ENCODE measurements around the gene ADCY1. TPM values are rescaled to one million over a fixed set of nuclear protein-coding genes. Genes with fewer than 3 reads are reported as not detected.

Gene ADCY1
- total RNA-seq, 1 experiment from 2014 or later: not detected

- no peak for DNase-seq (ENCODE audit: low spot score)
Measured at GRCh38 chr7:45576249-45576929, 2.2 kb downstream of the ADCY1 start.

GRCh38 chr7:45578022-45578421 lies 3.9 kb downstream of the ADCY1 start:
- no peak for DNase-seq (ENCODE audit: low spot score)

- no peak for DNase-seq (ENCODE audit: low spot score)
Measured at GRCh38 chr7:45578467-45578866, 4.3 kb downstream of the ADCY1 start.

GRCh38 chr7:45579391-45579801 lies 5.2 kb downstream of the ADCY1 start:
- DNase-seq (ENCODE audit: low spot score): no peak

GRCh38 chr7:45580053-45580872 lies 6.1 kb downstream of the ADCY1 start:
- DNase-seq (ENCODE audit: low spot score): peak; percentile 13

- DNase-seq (ENCODE audit: low spot score): no peak
Measured at GRCh38 chr7:45581271-45581780, 7.2 kb downstream of the ADCY1 start.

GRCh38 chr7:45582136-45582749 lies 8.1 kb downstream of the ADCY1 start:
- DNase-seq (ENCODE audit: low spot score): no peak

- DNase-seq (ENCODE audit: low spot score): no peak
Measured at GRCh38 chr7:45582868-45583277, 8.7 kb downstream of the ADCY1 start.

GRCh38 chr7:45583296-45583695 lies 9.1 kb downstream of the ADCY1 start:
- no peak for DNase-seq (ENCODE audit: low spot score)

- no peak for DNase-seq (ENCODE audit: low spot score)
Measured at GRCh38 chr7:45584261-45585210, 10.4 kb downstream of the ADCY1 start.

- no peak for DNase-seq (ENCODE audit: low spot score)
Measured at GRCh38 chr7:45585628-45586027, 11.5 kb downstream of the ADCY1 start.

- no peak for DNase-seq (ENCODE audit: low spot score)
Measured at GRCh38 chr7:45586542-45587520, 12.7 kb downstream of the ADCY1 start.

- no peak for DNase-seq (ENCODE audit: low spot score)
Measured at GRCh38 chr7:45588466-45588865, 14.3 kb downstream of the ADCY1 start.

GRCh38 chr7:45589061-45589460 lies 14.9 kb downstream of the ADCY1 start:
- DNase-seq (ENCODE audit: low spot score): peak; percentile 14

- no peak for DNase-seq (ENCODE audit: low spot score)
Measured at GRCh38 chr7:45589915-45590678, 15.9 kb downstream of the ADCY1 start.

GRCh38 chr7:45590679-45591057 lies 16.5 kb downstream of the ADCY1 start:
- DNase-seq (ENCODE audit: low spot score): no peak

GRCh38 chr7:45591101-45591906 lies 17.1 kb downstream of the ADCY1 start:
- DNase-seq (ENCODE audit: low spot score): no peak

GRCh38 chr7:45592230-45592991 lies 18.2 kb downstream of the ADCY1 start:
- no peak for DNase-seq (ENCODE audit: low spot score)
